Neural cell (in vitro differentiated cells): ENCODE results near the gene CHST1.

ENCODE experiments used
- EP300 ChIP-seq: fragments of 450-650 bp; conservative IDR thresholded peaks from 2 replicates; pipeline ENCODE4 v1.6.1; 2014; ENCODE audit warnings: antibody characterized with exemption, mild to moderate bottlenecking, moderate library complexity; ENCODE audit not compliant: poor library complexity, severe bottlenecking
- EZH2 ChIP-seq: fragments of 200-600, 300-800 bp; shearing (Covaris generic), sonication (generic); IDR thresholded peaks from 2 replicates; pipeline ENCODE4 v1.6.1; 2014; ENCODE audit warnings: antibody characterized with exemption, low read length, borderline replicate concordance, mild to moderate bottlenecking; ENCODE audit not compliant: insufficient read depth, poor library complexity, severe bottlenecking
- POLR2AphosphoS5 ChIP-seq: IDR thresholded peaks from 2 replicates; pipeline ENCODE4 v1.6.1; 2012
- RAD21 ChIP-seq: fragments of 450-650 bp; conservative IDR thresholded peaks from 2 replicates; pipeline ENCODE4 v1.6.1; 2014; ENCODE audit warnings: antibody characterized with exemption, mild to moderate bottlenecking, moderate library complexity
- TAF1 ChIP-seq: IDR thresholded peaks from 2 replicates; pipeline ENCODE4 v1.6.1; 2012; ENCODE audit warnings: low read depth
- TF ChIP-seq, protein P1 (sequence below): fragments of 450-650 bp; IDR thresholded peaks from 2 replicates; pipeline ENCODE4 v1.5.1; 2014; ENCODE audit warnings: antibody characterized with exemption, mild to moderate bottlenecking, moderate library complexity; ENCODE audit not compliant: poor library complexity, severe bottlenecking

DNA sequence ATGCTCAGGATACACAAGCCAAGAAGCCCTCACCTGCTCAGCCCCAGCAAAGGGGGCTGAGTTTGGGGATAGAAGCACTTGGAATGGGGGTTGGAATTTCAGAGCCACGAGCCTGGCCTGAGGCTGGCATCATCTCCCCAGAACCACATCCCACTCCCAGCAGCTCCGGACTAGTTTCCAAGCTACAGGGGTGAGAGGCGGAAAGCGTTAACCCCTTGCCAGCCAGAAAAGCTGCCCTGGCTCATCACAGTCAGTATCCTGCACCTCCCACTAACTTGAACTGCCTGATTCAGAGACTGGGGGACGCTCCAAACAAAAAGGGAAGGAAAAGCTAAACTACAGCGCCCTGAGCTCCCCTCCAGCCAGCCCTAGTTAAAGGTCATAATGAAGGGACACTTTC is 19.0 kb upstream of the CHST1 start:
- no peak for TF ChIP-seq EP300
- no peak for TF ChIP-seq TAF1
- TF ChIP-seq, protein P1, sequence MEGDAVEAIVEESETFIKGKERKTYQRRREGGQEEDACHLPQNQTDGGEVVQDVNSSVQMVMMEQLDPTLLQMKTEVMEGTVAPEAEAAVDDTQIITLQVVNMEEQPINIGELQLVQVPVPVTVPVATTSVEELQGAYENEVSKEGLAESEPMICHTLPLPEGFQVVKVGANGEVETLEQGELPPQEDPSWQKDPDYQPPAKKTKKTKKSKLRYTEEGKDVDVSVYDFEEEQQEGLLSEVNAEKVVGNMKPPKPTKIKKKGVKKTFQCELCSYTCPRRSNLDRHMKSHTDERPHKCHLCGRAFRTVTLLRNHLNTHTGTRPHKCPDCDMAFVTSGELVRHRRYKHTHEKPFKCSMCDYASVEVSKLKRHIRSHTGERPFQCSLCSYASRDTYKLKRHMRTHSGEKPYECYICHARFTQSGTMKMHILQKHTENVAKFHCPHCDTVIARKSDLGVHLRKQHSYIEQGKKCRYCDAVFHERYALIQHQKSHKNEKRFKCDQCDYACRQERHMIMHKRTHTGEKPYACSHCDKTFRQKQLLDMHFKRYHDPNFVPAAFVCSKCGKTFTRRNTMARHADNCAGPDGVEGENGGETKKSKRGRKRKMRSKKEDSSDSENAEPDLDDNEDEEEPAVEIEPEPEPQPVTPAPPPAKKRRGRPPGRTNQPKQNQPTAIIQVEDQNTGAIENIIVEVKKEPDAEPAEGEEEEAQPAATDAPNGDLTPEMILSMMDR, result no peak
- no peak for TF ChIP-seq POLR2AphosphoS5
- no peak for TF ChIP-seq RAD21
- TF ChIP-seq EZH2, result no peak
